Neural cell (in vitro differentiated cells): ENCODE measurements around the gene SAMD14.

ENCODE experiments used
- CTCF ChIP-seq: fragments of 450-650 bp; IDR thresholded peaks from 2 replicates; pipeline ENCODE4 v1.5.1; 2014; ENCODE audit warnings: antibody characterized with exemption, mild to moderate bottlenecking, moderate library complexity; ENCODE audit not compliant: poor library complexity, severe bottlenecking
- POLR2AphosphoS5 ChIP-seq: IDR thresholded peaks from 2 replicates; pipeline ENCODE4 v1.6.1; 2012

- TF ChIP-seq CTCF (no peak), POLR2AphosphoS5 (no peak)
Observed at GRCh38 chr17:50171371-50172071, 41.6 kb upstream of the SAMD14 start.
